HG03175 (cell line): ENCODE measurements around the gene SDF2.
"Not testable (repeated sequence)": the region's sequence is repeated elsewhere in the genome, so short reads cannot be mapped to it uniquely, and the experiment has no call there.

Experiments
- ATAC-seq: cut with Tn5 transposase; IDR thresholded peaks from one replicate; pipeline ENCODE4 v1.9.1; 2021; ENCODE audit warnings: mild to moderate bottlenecking, moderate library complexity; ENCODE audit not compliant: unreplicated experiment

Gene SDF2

DNA sequence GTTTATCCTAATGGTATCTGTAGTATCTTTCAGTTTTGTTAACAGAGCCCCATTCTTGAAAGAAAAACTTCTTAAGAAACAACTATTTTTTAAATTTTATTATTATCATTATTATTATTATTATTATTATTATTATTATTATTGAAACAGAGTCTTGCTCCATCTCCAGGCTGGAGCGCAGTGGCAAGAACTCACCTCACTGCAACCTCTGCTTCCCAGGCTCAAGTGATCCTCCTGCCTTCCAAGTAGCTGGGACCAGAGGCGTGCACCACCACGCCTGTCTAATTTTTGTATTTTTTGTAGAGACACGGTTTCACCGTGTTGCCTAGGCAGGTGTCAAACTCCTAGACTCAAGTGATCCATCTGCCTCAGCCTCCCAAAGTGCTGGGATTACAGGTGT is 23.7 kb upstream of the SDF2 start:
- ATAC-seq = no peak

DNA sequence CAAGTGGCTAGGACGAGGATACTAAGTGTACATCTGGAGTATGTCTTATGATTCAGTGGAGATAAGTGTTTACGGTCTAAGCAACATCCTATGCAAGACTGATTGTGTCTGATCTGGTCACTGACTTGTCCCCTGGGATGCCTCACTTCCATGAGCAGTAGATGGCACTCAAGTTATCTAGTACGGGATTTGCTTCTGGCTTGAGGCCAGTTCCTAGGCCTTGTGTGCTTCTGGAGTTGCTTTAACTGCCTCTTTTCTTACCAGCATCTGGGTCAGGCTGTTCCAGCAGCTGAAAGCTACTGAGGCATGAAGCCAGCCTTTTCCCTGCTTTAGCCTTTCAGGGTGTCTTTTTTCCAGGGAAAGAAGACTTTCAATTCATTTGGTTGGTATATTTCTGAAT is 23.3 kb upstream of the SDF2 start:
- ATAC-seq = no peak

DNA sequence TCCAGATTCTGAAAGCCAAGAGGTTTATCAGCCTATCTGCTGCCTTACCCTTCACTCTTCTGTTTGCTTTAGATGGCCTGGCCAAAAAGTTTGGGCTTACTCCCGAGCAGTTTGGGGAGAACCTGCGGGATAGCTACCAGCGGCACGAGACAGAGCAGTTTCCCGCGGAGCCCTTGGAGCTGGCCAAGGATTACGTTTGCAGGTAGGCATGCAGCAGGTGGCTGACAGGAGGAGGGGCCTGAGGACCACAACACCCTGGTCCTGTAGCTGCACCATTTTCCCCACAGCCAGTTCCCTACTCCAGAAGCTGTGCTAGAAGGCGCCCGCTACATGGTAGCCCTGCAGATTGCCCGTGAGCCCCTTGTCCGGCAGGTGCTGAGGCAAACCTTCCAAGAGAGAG is 20.9 kb upstream of the SDF2 start:
- ATAC-seq = no peak

DNA sequence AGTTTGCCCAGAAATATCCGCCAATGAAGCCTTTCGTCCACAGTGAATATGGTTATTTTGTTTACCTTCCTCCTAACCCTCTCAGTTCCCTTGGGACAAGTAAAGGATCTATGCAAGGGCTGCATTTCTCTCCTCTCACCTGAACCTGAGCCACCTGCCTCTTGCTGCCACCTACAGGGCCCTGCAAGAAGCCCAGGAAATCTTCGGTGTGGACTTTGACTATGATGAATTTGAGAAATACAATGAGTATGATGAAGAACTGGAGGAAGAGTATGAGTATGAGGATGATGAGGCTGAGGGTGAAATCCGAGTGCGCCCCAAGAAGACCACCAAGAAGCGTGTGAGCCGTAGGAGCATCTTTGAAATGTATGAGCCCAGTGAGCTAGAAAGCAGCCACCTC is 14.3 kb upstream of the SDF2 start:
- no peak for ATAC-seq

DNA sequence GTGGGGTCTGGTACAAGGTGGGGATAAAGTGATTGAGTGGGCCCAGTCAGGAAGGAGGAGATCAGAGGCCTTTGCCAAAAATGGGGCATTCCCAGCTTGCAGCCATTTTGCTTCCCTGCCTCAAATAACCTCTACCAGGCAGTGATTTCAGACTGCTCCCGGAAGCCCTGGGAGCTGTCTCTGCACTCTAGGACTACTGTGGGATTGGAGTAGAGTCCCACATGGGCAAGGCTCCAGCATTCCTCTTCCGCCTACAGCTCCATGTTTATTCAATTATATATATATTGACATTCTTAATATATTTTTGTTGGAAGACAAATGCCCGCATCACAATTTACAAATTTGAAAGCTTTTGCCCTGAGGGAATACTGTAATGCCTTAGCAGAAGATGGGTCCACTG is 13.8 kb upstream of the SDF2 start:
- ATAC-seq = no peak

DNA sequence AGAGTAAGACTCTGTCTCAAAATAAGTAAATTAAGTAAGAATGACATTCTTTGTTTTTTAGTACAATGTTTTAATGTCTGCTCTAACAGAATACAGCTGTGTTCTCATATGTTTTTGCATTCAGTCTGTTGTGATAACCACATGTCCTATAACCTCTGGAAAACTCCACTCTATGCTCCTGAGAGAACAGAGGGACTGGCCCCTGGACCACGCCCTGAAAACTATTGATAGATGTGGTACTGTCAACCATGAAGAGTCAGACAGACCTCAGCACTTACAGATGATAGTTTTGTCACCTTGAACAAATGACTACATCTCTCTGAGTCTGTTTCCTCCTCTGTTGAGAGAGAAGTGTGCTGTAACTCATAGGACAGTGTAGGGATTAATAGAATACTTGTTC is 8.2 kb upstream of the SDF2 start:
- ATAC-seq = no peak

DNA sequence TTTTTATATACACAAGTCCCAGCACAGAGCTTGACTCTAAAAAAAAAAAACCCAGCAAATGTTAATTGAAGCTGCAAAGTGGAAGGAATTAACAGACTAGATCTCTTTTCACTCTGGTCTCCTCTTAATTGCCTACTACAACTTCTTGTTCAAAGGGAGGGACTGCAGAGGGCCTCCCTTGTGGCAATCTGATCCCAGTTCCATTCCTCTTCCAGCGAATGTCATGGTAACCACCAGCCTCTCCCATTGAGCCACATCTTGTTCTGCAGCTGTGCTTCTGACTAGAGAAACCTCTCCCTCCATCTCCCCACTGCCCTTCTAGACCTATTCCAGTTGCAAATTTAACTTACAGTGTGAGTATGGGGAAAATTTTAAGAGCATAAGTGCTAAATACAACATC is 6.2 kb upstream of the SDF2 start:
- ATAC-seq = no peak

DNA sequence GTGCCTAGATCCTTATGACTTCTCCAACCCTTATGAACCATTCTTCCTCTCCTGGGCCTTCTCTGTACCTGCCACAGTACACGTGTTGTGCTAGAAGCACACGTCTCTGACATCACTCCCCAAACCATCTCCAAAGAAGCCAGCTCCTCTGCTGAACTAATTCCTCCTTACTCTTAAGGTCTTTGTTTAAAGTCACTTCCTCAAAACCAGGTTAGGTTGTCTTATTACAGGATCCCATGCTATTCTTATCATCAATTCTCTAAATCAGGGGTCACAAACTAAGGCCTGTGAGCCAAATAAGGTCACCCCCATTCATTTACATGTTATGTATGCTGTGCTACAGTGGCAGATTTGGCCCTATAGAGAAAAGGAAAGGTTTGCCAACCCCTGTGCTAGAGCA is 4.3 kb upstream of the SDF2 start:
- ATAC-seq = no peak

DNA sequence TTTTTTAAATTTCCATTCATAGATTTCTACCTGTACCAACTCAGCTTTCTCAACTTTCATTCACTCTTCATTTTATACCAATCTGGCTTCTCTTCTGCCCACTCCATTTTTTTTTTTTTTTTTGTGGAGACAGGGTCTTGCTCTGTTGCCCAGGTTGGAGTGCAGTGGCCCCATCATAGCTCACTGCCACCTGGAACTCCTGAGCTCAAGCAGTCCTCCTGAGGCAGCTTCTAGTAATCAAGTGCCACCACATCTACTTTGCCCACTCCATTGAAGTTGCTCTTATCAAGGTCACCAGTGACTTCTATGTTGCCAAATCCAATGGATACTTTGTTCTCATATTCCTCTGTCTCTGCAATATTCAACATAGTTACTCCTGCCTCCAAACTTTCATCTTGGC is 2.0 kb upstream of the SDF2 start:
- no peak for ATAC-seq

DNA sequence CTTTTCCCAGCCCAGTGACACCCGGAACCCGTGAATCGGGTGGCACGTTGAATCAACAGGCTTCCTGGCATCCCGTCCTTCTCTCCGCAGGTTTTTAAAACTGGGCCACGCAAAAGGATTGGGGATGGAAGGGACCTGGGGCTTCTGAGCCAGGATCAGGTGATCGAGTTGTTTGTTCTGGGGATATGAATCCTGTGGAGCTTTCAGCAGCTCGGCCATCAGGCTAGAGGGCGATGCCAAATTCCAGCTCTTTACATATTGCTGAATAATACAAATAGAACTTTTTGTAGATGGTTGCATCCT is 772 bp upstream of the SDF2 start:
- no peak for ATAC-seq

DNA sequence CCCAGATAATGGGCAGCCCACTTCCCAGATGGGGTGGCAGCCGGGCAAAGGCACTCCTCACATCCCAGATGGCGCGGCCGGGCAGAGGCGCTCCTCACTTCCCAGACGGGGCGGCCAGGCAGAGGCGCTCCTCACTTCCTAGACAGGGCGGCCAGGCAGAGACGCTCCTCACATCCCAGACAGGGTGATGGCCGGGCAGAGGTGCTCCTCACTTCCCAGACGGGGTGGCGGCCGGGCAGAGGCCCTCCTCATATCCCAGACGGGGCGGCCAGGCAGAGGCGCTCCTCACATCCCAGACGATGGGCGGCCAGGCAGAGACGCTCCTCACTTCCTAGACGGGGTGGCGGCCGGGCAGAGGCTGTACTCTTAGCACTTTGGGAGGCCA is 2.2 kb downstream of the SDF2 start:
- not testable (repeated sequence) for ATAC-seq

DNA sequence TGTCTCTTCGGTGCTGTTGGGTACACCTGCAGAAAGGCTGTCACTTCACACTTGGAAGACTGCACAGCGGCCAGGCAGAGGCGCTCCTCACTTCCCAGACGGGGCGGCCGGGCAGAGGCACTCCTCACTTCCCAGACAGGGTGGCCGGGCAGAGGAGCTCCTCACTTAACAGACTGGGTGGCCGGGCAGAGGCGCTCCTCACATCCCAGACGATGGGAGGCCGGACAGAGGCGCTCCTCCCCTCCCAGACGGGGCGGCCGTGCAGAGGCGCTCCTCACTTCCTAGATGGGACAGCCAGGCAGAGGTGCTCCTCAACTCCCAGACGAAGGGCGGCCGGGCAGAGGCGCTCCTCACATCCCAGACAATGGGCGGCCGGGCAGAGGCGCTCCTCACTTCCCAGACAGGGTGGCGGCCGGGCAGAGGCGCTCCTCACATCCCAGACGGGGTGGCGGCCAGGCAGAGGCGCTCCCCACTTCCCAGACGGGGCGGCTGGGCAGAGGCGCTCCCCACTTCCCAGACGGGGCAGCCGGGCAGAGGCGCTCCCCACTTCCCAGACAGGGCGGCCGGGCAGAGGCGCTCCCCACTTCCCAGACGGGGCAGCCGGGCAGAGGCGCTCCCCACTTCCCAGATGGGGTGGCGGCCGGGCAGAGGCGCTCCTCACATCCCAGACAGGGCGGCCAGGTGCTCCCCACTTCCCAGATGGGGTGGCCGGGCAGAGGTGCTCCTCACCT is 2.8 kb downstream of the SDF2 start:
- not testable (repeated sequence) for ATAC-seq

DNA sequence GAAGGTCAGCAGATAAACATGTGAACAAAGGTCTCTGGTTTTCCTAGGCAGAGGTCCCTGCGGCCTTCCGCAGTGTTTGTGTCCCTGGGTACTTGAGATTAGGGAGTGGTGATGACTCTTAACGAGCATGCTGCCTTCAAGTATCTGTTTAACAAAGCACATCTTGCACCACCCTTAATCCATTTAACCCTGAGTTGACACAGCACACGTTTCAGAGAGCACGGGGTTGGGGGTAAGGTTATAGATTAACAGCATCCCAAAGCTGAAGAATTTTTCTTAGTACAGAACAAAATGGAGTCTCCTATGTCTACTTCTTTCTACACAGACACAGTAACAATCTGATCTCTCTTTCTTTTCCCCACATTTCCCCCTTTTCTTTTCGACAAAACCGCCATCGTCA is 3.4 kb downstream of the SDF2 start:
- ATAC-seq = not testable (repeated sequence)

DNA sequence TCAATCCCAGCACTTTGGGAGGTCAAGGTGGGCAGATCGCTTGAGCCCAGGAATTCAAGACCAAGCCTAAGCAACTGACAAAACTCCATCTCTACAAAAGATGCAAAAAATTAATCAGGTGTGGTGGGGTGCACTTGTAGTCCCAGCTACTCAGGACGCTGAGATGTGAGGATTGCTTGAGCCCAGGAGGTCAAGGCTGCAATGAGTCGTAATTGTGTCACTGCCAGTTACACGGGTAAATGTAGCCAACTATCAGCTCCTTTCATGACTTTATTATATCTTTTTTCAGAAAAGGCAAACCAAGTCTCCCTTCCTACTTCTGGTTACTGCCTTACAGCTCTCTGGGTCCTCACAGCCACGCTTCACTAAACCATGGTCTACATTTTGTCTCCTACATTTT is 4.0 kb downstream of the SDF2 start:
- no peak for ATAC-seq

DNA sequence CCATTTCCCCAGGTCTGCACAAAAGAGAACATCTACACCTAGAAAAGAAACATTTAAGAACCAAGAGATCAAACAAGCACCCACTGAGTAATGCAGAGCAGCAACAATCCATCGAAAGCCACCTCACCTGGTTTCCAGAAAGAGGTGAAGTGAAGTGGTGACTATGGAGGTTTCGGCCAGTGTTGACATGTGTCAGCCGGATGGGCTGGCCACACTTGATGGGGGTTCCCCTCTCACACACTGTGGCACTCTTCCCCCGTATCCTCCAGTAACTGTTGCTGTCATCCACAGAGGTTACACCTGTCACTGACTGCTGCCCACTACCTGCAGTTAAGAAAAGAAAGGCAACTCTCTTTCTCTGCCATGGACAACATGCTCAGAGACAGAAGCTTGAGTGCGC is 6.5 kb downstream of the SDF2 start:
- ATAC-seq = no peak

DNA sequence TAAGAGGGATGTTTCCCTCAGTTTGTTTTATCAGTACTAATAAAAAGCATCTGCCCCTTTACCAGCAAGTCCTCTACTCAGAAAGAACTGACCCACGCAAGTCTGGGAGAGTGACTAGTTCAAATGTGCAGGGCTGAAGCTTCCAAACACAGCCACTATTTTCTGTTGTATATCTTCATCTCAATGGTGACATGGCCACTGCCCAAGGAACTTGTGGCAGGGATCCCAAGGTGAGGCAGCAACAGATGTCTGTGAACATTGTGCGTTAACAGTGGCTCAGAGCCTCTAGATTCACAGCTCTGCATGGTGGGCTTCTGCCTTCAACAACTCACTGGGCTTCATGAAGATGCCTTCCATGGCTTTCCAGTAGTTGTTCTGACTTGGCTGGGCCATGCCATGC is 13.0 kb downstream of the SDF2 start:
- ATAC-seq = no peak

DNA sequence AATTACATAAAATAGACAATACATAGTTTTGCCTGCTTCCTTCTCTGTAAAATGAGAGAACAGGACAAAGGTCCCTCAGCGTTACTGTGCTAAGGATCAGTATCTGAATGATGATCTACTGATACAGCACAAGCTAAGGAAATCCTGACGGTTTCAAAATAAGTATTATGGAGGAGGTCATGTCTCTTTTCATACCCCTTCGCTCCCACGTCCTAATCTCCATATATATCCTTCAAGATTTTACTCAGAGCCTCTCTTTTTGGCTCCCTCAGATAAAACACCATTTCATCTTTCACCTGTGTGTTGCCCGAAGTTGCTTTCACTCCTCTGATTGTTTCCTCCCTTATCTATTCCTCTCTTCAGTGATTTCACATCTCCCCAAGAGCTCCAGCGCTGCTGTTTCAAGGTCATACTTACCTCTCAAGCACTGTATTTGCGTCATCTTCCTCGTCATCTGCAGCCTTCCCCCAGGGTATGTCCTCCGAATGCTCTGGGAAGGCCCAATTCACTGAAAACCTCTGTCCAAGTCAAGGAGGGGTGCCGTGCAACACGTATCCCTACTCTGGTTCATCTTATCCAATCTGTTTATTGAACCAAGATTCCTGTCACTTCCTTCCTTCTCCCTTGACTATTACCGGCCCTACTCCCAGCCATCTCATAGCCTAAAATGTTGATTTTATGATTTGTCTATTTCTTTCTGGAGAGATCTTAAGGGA is 15.5 kb downstream of the SDF2 start:
- ATAC-seq = no peak

DNA sequence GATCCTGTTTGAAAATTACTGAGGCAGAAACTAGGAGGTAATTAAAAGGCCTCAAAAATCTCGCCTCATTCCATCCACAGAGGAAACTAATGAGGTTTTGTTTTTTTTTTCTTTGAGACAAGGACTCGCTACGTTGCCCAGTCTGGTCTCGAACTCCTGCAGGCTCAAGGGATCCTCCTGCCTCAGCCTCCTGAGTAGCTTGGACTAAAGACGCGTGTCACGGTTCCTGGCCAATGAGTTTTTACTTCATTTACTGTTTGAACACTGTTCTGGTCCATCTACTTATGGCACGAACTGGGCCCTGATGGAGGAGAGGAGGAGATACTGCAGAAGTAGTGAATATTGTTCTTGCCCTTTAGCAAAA is 16.1 kb downstream of the SDF2 start:
- ATAC-seq = no peak

DNA sequence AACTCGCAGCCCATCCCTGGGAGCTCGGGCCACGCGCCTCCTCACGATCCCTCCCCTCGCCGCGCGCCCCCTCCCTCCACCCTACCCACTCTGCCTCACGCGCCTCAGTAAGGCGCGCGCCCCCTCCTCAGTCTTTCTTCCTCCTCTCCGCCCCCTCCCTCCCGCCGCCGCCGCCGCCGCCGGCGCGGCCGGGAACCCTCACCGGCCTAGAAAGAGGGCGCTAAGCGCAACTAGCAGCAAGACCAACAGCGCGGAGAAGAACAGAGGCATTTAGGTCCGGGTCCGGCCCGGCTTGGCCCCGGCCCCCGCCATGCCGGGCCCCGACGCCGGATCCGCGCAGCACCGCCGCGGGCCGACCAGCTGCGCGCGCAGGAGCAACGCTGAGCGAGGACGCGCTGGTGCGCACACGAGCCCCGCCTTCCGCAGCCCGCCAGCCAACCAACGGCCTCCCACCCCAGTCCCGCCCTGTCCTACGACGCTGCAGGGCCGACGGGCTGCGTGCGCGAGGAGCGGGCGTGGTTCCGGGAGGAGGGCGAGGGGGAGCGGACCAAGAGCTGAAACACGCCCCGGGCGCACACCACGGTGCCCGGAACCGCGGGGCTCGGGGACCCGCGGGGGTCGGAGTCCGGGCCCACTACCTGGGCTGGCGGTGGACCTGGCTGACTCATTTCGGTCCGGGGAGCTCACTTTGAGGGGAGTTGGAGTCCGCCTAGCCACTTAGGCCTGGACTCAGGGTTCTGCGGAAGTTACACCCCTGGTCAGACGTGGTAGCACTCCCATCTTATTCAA is 16.7 kb downstream of the SDF2 start, which contains the start of gene BLTP2:
Gene BLTP2 (minus strand): TSS at position 372 of the 789 bp plus-strand sequence. CDS start 102 bp downstream, at position 270.
- ATAC-seq = peak; percentile 94

DNA sequence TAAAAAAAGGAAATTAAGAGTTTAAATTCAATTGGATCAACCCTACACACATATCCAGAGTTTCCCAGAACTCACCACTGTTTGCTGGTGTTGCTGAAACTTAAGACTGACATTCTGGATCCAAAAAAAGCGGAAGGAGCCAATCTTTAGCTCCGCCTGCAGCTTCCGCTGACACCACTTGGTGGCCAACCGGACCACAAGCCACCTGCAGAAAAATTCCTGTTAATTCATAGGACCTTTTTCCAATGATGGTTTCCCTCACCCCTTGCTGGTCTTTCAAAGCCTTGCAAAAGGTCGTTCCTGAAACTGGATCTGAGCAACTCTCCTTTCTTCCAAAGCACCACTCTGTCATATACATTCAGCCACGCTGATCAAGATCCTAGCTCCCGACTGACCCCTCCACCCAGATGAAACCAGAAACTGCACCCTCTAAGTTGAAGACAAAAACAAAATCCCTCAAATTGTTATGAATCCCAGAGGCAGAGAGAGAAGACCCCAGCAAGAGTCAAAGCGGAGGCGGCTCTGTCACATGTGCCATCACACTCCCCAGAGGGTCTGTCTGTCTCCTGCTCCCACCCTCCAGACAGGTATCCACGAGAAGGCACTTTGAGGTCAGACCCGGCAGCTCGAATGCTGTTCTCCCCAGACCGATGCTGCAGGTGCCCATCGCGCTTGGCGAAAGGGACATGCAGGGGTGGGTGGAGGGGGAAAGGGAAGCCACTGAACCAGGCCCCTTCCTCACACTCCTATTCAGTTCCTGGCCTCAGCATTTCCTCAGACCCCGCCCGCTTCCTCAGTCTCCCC is 17.5 kb downstream of the SDF2 start:
- peak; percentile 8 for ATAC-seq

DNA sequence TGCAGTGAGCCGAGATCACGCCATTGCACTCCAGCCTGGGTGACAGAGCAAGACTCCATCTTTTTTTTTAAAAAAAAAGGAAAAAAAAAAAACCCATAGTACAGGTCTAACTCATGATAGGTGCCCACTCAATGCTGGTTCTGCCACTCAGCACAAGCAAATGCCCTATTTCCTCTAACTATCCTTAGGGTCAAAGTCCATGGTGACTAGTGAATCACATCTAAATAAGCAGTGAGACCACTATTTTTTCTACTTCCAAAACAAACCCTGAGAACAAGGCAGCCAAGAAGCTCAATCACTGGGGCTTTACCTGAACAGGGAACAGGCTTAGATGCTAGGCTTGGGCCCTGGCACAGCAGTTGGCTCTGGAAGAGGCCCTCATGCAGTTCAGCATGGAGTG is 20.1 kb downstream of the SDF2 start:
- no peak for ATAC-seq
